ENCODE results near the gene CDKN2B. TPM values are rescaled to one million over a fixed set of nuclear protein-coding genes. Genes with fewer than 3 reads are reported as not detected.

The CDKN2B gene
- total RNA-seq, 1 donor from 2014 or later, result 45.2 TPM

- no peaks in the 10 kb centered on the region for H3K36me3 Mint-ChIP-seq
- peaks cover 40% of the 10 kb centered on the region for H3K4me1 Mint-ChIP-seq
- TF ChIP-seq CTCF (IDR thresholded peaks at IDR 0.05; ENCODE audit: unreplicated experiment), result no peak
- H3K4me3 Mint-ChIP-seq, result no peak overlapping the region
- H3K27me3 Mint-ChIP-seq (ENCODE audit: low read depth), result no peaks in the 10 kb centered on the region
- no peaks in the 10 kb centered on the region for H3K9me3 Mint-ChIP-seq
- no peak for DNase-seq (ENCODE audit: low spot score in 2 of 2, unreplicated experiment in 2 of 2)
- H3K27ac Mint-ChIP-seq, result no peak overlapping the region
These were observed 37.3 kb upstream of the CDKN2B start for GRCh38 chr9:22046243-22046885.

GRCh38 chr9:22045423-22045822 lies 36.3 kb upstream of the CDKN2B start:
- TF ChIP-seq CTCF (IDR thresholded peaks at IDR 0.05; ENCODE audit: unreplicated experiment), result no peak
- H3K36me3 Mint-ChIP-seq, result no peaks in the 10 kb centered on the region
- no peak overlapping the region for H3K4me3 Mint-ChIP-seq
- peaks cover 44% of the 10 kb centered on the region for H3K4me1 Mint-ChIP-seq
- no peaks in the 10 kb centered on the region for H3K9me3 Mint-ChIP-seq
- DNase-seq (ENCODE audit: low spot score in 2 of 2, unreplicated experiment in 2 of 2), result no peak
- H3K27ac Mint-ChIP-seq, result no peak overlapping the region
- H3K27me3 Mint-ChIP-seq (ENCODE audit: low read depth), result no peaks in the 10 kb centered on the region

- Mint-ChIP-seq H3K36me3 (no peaks in the 10 kb centered on the region), H3K9me3 (no peaks in the 10 kb centered on the region), H3K27me3 (ENCODE audit: low read depth) (no peaks in the 10 kb centered on the region), H3K27ac (peak overlapping the region; percentile 11), H3K4me3 (no peak overlapping the region), H3K4me1 (peaks cover 47% of the 10 kb centered on the region)
- no peak for DNase-seq (ENCODE audit: low spot score in 2 of 2, unreplicated experiment in 2 of 2)
- no peak for TF ChIP-seq CTCF (IDR thresholded peaks at IDR 0.05; ENCODE audit: unreplicated experiment)
These were observed 35.5 kb upstream of the CDKN2B start for GRCh38 chr9:22044583-22044982.

GRCh38 chr9:22043928-22044327 lies 34.8 kb upstream of the CDKN2B start:
- Mint-ChIP-seq H3K27me3 (ENCODE audit: low read depth) (no peaks in the 10 kb centered on the region), H3K4me1 (peaks cover 48% of the 10 kb centered on the region), H3K4me3 (no peak overlapping the region), H3K27ac (no peak overlapping the region), H3K9me3 (no peaks in the 10 kb centered on the region), H3K36me3 (no peaks in the 10 kb centered on the region)
- TF ChIP-seq CTCF (IDR thresholded peaks at IDR 0.05; ENCODE audit: unreplicated experiment), result no peak
- no peak for DNase-seq (ENCODE audit: low spot score in 2 of 2, unreplicated experiment in 2 of 2)

GRCh38 chr9:22041775-22042174 lies 32.7 kb upstream of the CDKN2B start:
- Mint-ChIP-seq H3K27me3 (ENCODE audit: low read depth) (no peaks in the 10 kb centered on the region), H3K36me3 (no peaks in the 10 kb centered on the region), H3K27ac (peak overlapping the region; percentile 73), H3K4me1 (peaks cover 60% of the 10 kb centered on the region), H3K4me3 (no peak overlapping the region), H3K9me3 (no peaks in the 10 kb centered on the region)
- peak in 1 of 2 experiments; percentile 56 for DNase-seq (ENCODE audit: low spot score in 2 of 2, unreplicated experiment in 2 of 2)
- TF ChIP-seq CTCF (IDR thresholded peaks at IDR 0.05; ENCODE audit: unreplicated experiment), result no peak

- H3K4me1 Mint-ChIP-seq, result peaks cover 57% of the 10 kb centered on the region
- no peak overlapping the region for H3K4me3 Mint-ChIP-seq
- no peak for DNase-seq (ENCODE audit: low spot score in 2 of 2, unreplicated experiment in 2 of 2)
- H3K9me3 Mint-ChIP-seq, result no peaks in the 10 kb centered on the region
- no peaks in the 10 kb centered on the region for H3K36me3 Mint-ChIP-seq
- H3K27ac Mint-ChIP-seq, result peak overlapping the region; percentile 73
- TF ChIP-seq CTCF (IDR thresholded peaks at IDR 0.05; ENCODE audit: unreplicated experiment), result no peak
- no peaks in the 10 kb centered on the region for H3K27me3 Mint-ChIP-seq (ENCODE audit: low read depth)
These were observed 32.2 kb upstream of the CDKN2B start for GRCh38 chr9:22041344-22041743.

Data from mesothelial cell of epicardium (in vitro differentiated cells).